Fibroblast of skin of right quadriceps (primary cell): ENCODE results near the gene SEMA4G.

ENCODE experiments used
- DNase-seq: peaks from one replicate; pipeline ENCODE4 v3.0.0-alpha.2; 2013

The SEMA4G gene, protein sequence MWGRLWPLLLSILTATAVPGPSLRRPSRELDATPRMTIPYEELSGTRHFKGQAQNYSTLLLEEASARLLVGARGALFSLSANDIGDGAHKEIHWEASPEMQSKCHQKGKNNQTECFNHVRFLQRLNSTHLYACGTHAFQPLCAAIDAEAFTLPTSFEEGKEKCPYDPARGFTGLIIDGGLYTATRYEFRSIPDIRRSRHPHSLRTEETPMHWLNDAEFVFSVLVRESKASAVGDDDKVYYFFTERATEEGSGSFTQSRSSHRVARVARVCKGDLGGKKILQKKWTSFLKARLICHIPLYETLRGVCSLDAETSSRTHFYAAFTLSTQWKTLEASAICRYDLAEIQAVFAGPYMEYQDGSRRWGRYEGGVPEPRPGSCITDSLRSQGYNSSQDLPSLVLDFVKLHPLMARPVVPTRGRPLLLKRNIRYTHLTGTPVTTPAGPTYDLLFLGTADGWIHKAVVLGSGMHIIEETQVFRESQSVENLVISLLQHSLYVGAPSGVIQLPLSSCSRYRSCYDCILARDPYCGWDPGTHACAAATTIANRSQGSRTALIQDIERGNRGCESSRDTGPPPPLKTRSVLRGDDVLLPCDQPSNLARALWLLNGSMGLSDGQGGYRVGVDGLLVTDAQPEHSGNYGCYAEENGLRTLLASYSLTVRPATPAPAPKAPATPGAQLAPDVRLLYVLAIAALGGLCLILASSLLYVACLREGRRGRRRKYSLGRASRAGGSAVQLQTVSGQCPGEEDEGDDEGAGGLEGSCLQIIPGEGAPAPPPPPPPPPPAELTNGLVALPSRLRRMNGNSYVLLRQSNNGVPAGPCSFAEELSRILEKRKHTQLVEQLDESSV

GRCh38 chr10:100969187-100970075 is at the start of gene SEMA4G:
SEMA4G (plus strand) TSS chr10:100969504; CDS start chr10:100972913, 3,409 bp downstream.
- DNase-seq = no peak

DNA sequence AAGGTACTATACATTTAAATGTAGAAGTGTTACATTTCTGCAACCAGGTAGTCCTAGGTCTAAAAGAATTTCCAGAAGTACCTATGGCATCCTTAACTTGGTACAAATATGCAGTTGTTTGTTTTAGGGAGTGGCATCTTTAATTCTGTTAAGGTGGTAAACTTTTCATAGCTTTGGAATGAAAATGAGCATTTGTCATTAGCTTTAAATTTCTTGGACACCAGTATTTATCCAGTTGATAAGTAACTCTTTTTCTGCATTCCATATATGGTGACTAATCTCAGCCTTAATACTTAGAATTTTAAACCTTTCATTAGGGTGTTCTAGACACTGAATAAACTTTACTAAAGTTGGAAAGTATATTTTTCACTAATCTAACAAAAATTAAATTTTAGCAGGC is 45.7 kb upstream of the SEMA4G start:
- no peak for DNase-seq

GRCh38 chr10:100927266-100927665 is 42.0 kb upstream of the SEMA4G start:
- no peak for DNase-seq

DNA sequence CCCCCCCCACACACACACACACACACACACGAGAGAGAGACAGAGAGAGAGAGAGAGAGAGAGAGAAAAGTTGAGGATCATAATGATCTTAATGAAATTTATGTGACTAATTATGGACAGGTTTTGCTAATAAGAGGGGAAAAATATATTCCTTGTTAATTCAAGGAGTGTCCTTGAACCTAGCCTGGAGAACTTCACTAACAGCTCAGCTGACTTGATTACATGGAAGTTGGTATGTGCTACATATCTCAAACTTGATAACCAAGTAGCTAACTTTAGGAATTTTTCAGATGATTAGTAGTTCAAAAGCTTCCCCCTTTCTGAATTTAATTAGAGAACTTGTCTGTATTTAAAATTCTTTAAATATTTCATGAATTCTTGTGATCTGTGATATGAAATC is 41.3 kb upstream of the SEMA4G start:
- no peak for DNase-seq

- DNase-seq = no peak
These were observed 38.9 kb upstream of the SEMA4G start for GRCh38 chr10:100930368-100930767.

DNA sequence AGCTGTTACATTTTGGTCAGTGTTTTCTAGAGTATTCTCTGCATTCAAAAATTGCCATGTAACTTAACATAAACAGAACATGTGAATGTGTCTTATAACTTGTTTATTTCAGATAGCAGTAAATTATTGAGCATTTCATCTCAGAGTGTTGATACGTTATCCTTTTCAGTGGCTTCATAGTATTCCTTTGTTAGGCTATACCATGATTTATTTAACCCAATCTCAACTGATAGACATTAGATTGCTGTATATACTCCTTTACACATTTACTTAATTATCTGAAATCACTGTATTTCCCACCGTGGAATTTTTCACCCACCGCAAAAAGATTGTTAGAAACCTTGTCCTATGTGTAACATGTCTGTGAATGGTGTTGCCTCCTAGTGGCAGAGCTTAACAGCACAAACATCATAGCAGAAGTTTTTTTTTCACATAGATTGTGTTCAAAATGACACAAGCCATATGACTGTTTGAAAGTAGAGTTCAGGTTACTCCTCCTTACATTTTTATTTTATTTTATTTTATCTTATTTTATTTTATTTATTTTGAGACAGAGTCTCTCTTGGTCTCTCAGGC is 35.1 kb upstream of the SEMA4G start:
- DNase-seq = peak; percentile 9

DNA sequence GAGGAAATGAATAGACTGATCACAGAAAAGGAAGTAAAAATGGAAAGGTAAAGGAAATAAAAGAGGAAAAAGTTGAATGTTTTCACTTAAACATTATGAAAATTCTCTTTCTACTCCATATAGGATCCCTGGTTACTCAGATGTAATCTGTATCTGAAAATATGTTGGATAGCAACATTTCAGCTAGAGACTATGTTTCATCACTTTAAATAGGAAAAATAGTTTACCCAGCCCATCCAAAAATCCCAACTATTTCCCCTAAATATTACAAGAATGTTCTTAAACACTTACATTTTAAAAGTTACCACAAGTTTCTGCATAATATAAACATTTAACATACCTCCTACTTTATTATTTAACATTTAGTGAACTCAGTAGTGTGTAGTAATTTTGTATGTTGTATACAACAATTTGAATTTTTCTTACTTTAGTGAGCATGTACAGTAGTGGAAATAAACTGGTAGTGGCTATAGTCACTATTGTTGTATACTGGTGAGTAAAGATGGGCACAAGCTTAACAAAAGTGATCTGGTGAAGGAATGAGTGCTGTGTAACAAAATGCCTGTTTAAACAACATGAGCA is 29.4 kb upstream of the SEMA4G start:
- DNase-seq = peak; percentile 63

DNA sequence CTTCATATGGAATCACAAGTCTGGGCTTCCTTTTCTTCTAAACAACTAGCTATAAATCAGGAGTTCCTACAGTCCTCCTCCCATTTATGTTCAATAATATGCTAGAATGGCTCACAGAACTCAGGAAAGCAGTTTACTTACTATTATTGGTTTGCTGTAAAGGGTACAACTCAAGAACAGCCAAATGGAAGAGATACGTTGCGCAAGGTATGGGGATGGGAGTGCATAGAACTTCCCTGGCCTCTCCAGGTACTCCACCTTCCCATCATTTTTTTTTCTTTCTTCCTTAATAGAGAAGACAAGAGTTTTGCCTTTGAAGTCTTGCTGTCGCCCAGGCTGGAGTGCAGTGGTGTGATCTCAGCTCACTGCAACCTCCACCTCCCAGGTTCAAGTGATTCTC is 27.1 kb upstream of the SEMA4G start:
- no peak for DNase-seq

- no peak for DNase-seq
These were observed 25.8 kb upstream of the SEMA4G start for GRCh38 chr10:100943508-100943907.

DNA sequence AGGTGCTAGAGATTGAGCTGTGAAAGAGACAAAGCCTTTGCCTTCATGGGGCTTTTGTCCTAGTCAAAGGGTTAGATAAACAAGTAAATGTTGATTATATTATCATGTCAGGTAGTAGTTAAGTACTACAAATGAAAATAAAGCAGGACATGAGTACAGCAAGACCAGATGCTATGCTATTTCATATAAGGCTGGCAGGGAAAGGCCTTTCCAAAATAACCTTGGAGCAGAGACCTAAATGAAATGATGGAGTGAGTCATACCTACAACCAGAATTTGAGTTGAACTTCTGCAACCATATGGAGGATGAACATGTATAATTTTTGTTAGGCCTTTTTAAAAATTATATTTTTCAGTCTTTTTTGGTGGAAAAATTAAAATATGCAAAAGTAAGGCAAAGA is 23.6 kb upstream of the SEMA4G start:
- no peak for DNase-seq

DNA sequence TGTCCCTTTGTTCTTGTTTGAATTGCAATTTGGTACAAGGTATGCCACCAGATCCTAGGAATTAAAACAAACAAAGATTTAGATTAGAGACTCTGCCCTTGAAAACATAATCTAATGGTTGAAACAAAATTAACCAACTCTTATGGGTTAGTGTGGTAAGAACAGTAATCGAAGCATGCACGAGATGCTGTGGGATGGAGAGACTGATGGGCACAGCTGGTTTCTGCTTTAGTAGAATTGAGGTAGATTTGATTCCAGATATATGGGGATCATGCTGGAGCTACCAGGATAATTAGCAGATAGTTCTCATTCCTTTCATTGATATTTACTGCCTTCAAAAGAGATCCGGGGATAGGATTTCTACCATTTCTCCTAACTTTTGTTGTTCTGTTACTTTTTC is 20.4 kb upstream of the SEMA4G start:
- no peak for DNase-seq

- DNase-seq = no peak
These were observed 9.1 kb upstream of the SEMA4G start for GRCh38 chr10:100960251-100960650.

- no peak for DNase-seq
These were observed 6.8 kb upstream of the SEMA4G start for GRCh38 chr10:100962351-100963080.

- no peak for DNase-seq
These were observed 5.5 kb upstream of the SEMA4G start for GRCh38 chr10:100963826-100964225.

DNA sequence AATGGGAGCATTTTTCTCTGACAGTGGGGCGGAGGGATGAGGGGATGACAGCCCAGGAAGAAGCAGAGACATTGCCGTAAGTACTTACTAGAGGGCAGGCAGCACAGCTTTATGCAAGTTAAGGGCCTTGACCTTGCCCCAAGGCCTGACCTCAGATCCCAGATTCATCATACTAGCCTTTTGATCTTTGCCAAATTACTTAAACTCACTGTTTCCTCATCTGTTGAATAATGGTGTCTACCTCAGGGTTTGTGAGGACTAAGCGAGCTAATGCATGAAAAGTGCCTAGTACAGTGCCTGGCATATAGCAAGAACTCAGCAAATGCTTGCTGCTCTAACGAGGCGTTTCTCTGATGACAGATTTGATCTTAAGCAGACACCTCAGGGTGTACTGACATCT is 3.5 kb upstream of the SEMA4G start:
- no peak for DNase-seq

DNA sequence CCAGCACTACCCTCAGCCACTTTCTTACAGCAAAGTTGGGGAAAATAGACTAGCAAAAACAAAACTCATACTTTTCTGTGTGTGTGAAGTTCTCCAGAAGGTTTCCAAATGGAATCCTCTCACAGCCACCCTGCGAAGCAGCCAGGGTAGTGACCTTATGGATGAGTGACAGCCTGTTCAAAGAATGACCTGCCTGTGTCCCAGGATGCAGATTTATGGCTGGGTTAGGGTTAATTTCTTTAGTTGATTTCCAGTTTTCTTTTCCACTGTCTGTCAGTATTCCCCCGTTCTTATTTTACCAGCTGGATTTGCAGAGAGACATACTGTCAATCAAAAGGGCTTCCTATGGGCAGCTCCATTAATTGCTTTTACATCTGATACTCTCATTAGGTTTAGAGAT is 2.4 kb upstream of the SEMA4G start:
- DNase-seq = no peak

GRCh38 chr10:100967332-100967731 is 2.0 kb upstream of the SEMA4G start:
- DNase-seq = no peak

DNA sequence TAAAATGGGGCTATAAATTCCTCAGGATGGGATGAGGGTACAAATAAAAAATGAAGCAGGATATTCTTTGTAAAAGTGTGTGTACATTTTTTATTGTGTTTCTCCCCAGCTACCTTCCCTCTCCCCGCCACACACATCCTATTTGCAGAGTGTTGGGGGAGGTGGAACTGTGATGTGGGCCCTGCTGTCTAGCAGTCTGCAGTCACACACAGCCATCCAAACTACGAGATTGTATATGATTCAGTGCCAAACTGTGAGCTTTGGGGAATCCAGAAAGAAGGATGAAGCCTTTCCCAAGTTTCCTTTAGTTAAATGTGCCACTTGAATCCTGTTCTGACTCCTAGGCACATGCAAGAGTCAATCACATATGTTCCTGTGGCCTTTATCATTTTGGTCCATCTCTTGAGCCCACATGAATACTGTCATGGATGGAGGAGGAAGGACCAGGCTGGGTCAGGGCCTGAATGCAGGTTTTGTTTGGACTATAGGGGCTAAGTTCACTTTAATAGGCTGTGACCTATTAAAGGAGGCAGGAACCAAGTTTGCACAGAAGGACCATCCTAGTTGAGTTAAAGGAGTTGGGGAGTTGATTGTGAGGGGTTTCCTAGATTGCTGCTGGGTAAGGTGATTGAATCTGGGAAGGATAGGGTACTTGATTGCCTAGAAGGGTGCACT is 1.1 kb upstream of the SEMA4G start:
- no peak for DNase-seq

- DNase-seq = no peak
These were observed 479 bp upstream of the SEMA4G start for GRCh38 chr10:100968863-100969186.

- DNase-seq = no peak
These were observed 991 bp downstream of the SEMA4G start for GRCh38 chr10:100970076-100970913.
